DMS53 treated with DMSO at 0.1 percent for 48 hours (cell line): ENCODE measurements around the gene SLC10A2.
"Not testable (repeated sequence)": the region's sequence is repeated elsewhere in the genome, so short reads cannot be mapped to it uniquely, and the experiment has no call there.

ENCODE experiments used
- DNase-seq: peaks from one replicate; lab custom pipeline; 2025; ENCODE audit not compliant: unreplicated experiment; lab: John Stamatoyannopoulos, UW

Gene SLC10A2

DNA sequence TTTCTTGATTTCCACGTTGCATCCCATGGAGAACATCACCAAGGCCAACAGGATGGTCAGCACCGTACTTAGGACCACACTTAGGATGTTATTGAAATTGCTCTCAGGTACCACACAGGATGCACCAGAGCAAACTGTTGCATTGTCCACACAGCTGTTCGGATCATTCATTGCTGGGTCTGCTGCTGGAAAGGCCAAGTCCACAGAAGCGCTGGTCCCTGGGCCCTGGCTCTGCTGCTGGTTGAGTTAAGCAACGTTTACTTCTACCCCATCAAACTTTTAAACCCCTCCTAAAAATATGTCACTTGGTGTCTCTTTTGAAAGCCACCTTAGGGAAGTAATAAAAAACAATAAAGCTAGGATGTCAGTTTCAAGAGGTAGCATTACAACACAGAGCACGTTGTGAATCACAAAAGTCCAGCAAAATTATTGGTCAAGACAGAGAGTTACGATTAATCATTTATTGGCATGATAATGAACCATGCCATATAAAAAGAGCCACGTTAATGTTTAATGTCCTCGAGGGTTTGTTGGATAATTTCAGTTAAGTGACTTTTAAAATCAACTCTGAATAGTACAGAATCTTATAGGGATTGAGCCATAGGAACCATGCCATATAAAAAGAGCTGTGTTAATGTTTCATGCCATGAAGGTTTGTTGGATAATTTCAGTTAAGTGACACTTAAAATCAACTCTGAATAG is at the start of gene SLC10A2:
Gene SLC10A2 (minus strand): TSS at position 339 of the 702 bp plus-strand sequence. CDS start 168 bp downstream, at position 171.
- DNase-seq, result no peak

DNA sequence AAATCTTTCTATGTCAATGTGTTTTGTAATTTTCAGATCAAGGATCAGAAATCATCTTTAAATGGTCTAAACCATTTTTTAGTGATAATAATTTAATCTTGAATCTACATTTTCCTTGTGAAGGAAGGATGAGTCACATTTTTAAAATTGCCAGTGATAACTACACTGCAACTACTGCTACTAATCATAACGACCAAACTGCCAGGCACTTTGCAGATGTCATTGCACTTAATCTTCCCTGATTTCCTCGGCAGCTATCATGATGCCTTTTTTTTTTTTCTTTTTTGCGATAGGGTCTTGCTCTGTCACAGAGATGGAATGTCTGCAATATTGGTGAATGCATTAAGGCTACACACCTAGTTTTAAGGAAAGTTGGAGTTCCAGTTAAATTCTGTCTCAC is 41.4 kb upstream of the SLC10A2 start:
- DNase-seq, result no peak

- no peak for DNase-seq
These were observed 38.1 kb upstream of the SLC10A2 start for GRCh38 chr13:103104340-103104739.

GRCh38 chr13:103103456-103103855 is 37.2 kb upstream of the SLC10A2 start:
- DNase-seq, result not testable (repeated sequence)

- no peak for DNase-seq
These were observed 36.3 kb upstream of the SLC10A2 start for GRCh38 chr13:103102482-103102881.

DNA sequence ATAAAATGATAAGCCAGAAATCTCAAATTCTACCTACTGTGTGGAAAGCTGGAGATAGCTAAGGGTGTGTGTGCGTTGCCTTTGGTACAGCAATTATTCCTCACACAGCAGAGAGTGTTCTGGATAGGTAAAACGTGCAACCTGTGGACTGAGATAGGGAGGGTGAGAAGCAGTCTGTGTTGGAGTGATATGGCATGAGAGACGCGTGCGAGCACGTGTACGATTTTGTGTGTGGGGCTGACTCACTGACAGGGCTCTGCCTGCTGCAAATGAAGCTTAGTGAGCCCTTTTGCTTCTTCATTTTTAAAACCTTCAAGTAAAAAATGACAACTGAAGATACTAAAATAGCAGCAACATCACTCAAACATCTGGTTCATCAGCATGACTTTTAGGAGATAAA is 35.7 kb upstream of the SLC10A2 start:
- no peak for DNase-seq

DNA sequence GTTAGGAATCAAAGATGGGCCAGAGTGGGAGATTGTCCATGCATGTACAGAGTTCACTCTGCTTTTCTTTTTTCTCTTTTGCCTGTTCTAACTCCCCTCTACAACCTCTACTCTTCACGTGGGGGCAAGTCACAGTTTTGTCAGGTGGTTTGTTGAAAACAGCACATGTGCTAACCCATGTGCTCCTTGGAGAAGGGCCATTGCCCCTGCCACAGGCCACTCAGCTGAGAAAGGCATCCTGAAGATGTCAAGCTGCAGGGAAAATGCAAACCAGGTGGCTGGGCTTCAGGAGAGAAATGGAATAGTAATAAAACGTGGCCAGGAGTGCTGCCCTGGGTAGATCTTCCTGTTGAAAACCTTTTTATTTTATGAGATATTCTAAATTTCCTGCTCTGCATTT is 35.3 kb upstream of the SLC10A2 start:
- DNase-seq, result no peak

- DNase-seq, result no peak
These were observed 34.6 kb upstream of the SLC10A2 start for GRCh38 chr13:103100830-103101229.

GRCh38 chr13:103099722-103100293 is 33.6 kb upstream of the SLC10A2 start:
- no peak for DNase-seq

DNA sequence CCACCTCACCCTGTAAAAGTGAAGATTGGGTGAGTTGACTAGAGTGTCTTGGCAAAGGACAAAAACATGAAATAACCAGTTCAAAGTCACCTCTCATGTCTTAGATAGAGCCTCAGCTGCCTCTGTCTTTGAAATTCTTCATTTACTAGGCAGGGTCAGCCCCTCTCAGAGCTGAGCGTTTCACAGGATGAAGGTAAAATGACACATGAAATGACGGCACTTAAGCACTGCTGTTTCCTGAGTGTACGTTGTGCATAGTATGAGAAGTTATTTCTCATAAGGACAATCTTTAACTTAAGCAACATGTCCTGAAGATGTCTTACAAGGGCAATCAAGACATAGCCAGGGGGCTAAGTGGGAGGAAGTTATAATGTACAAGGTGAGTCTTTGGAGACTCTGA is 32.3 kb upstream of the SLC10A2 start:
- DNase-seq, result no peak

DNA sequence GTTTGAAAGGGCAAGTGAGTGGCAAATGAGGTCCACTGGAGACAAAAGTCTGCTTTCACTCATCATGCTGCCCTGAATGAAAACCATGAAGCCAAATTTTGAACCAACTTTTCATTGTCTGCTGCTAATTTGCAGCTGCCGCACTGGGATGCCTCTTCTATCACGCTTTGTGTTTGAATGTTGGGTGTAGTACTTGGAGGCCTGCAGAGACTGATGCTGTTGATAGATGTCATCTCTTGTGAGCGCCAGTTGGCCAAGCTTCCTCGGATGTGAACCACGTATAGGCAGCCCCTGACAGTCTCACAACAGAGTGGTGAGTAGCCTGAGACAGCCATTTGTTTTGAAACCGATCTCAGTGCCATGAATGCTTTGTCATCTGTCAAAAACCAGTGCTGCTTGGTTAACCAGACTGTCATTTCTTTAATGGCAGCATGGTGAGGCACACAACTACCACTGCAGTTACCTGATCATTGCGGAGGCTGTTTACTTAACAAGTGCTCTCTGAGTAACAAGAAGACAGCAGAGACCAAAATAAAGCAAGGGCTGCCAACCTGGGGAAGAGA is 31.2 kb upstream of the SLC10A2 start:
- DNase-seq, result no peak

DNA sequence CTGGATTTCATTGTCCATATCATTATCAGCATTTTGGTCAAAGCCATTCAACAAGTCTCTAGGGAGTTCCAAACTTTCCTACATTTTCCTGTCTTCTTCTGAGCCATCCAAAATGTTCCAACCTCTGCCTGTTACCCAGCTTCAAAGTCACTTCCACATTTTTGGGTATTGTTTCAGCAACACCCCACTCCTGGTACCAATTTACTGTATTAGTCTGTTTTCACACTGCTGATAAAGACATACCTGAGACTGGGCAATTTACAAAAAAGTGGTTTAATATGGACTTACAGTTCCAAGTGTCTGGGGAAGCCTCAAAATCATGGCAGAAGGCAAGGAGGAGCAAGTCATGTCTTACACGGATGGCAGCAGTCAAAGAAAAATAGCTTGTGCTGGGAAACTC is 27.4 kb upstream of the SLC10A2 start:
- not testable (repeated sequence) for DNase-seq

- no peak for DNase-seq
These were observed 21.1 kb upstream of the SLC10A2 start for GRCh38 chr13:103087275-103087674.

- no peak for DNase-seq
These were observed 15.2 kb upstream of the SLC10A2 start for GRCh38 chr13:103081435-103081834.

DNA sequence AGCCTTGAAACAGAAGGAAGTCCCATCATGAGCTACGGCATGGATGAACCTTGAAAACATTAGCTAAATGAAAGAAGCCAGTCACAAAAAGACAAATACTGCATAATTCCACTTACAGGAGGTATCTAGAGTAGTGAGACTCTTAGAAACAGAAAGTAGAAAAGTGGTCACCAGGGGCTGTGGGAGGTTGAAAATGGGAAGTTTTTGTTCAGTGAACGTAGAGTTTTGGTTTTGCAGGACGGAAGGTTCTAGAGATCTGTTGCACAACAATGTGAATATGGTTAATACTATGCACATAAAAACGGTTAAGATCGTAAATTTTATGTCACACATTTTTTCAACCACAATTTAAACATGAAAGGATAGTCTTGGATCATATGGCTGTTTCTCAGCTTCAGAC is 11.9 kb upstream of the SLC10A2 start:
- no peak for DNase-seq

DNA sequence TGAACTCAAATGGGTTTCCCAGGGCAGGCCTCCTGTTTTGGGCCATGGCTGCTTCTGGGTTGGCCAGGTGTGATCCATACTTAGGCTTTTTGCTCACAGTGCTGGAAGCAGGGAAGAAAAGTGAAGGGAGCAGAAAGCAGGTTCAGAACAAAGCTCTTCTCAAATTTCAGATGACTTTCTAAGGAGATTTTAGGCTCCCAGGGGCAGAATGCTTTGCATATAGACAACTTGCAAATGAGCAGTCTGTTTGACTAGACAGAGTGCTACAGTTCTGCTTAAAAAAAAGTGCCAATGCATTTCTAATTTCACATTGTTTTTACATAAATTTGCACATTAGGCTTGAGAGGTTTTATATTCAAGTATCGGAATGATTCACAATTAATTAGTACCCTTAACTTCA is 2.6 kb upstream of the SLC10A2 start:
- no peak for DNase-seq

DNA sequence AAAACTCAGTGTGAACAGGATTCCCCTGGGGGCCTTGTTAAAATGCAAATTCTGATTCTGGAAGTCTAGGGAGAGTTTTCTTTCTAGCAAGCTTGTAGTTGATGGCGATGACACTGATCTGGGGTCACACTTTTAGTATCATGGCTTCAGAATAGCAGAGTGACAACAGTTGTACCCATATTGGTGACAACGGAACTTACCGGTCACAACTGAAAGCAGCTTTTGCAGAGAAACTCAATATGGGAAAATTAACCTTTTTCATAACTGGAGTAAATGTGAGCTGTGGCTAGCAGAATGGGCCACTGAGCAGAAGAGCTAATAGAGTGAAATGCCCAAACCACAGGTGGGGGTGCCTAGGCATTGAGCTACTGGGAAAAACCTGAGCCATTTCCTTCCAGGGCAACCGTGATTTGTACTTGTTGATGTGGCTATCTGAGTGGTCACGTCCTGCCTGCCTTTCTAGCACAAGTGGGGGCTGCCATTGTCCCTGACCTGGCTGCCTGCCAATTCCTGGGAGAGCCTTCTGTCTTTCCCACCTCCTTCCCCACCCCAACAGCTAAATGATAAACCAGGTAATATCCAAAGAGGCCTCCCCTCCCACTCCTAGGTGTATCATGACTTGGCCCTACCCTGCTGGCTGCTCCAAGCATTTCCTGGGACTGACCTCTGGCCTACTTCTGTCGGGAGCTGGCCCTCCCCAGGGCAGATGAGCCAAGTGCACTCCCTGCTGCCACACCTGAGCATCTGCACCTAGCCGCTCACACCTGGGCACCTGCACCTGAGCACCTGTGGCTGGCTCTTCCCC is 1.7 kb upstream of the SLC10A2 start:
- no peak for DNase-seq

DNA sequence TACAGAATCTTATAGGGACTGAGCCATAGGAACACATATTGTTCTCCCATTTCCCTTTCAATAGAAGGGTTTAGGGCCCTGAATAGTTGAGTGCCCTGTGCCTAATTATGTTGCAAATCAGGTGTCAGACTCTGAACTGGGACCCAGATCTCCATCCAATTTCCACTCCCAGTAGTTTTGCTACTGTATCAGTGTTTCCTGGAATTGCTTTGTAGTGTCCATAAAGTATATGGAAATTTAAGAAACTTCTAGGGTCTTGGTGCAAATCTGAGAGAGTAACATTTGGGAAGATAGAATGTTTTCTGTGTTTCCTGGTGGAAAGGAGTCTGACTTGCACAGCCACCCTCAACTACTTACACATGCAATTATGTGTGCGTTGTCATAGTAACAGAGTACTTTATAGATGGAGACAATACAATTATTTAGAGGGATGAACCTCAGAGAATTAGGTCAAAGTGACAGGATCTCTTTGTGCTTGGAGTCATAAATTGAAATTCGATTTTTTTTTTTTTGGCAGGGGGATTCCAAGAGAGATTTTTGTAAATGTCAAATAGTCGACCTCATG is 646 bp upstream of the SLC10A2 start:
- DNase-seq, result no peak

- DNase-seq, result no peak
These were observed 2.8 kb downstream of the SLC10A2 start for GRCh38 chr13:103063376-103063775.

GRCh38 chr13:103062079-103062478 is 4.1 kb downstream of the SLC10A2 start:
- DNase-seq, result no peak

DNA sequence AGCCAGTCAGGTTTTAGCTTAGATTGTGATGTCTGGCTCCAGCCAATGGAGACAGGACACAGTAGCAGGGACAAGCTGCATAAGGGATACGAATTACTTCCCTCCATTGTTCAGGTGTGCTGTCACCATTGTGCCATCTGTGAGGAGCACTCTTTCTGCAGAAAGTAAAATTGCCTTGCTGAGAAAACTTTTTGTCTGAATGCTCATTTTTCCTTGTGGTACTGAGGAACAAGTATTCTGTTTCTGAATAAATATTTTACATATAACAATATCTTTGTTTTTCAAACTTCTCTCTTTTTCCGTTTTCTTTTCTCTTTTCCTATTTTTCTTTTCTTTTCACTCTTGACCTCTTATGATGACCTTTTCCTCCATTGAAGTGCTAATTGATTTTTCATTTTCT is 10.2 kb downstream of the SLC10A2 start:
- no peak for DNase-seq
